Astrocyte of the hippocampus (primary cell): Measurements from ENCODE around the gene ATP11B.
"Not testable (repeated sequence)": the region's sequence is repeated elsewhere in the genome, so short reads cannot be mapped to it uniquely, and the experiment has no call there.

Experiments
- DNase-seq: peaks from one replicate; pipeline ENCODE4 v3.0.0; 2011; ENCODE audit warnings: low read depth, low spot score

ATP11B gene

DNA sequence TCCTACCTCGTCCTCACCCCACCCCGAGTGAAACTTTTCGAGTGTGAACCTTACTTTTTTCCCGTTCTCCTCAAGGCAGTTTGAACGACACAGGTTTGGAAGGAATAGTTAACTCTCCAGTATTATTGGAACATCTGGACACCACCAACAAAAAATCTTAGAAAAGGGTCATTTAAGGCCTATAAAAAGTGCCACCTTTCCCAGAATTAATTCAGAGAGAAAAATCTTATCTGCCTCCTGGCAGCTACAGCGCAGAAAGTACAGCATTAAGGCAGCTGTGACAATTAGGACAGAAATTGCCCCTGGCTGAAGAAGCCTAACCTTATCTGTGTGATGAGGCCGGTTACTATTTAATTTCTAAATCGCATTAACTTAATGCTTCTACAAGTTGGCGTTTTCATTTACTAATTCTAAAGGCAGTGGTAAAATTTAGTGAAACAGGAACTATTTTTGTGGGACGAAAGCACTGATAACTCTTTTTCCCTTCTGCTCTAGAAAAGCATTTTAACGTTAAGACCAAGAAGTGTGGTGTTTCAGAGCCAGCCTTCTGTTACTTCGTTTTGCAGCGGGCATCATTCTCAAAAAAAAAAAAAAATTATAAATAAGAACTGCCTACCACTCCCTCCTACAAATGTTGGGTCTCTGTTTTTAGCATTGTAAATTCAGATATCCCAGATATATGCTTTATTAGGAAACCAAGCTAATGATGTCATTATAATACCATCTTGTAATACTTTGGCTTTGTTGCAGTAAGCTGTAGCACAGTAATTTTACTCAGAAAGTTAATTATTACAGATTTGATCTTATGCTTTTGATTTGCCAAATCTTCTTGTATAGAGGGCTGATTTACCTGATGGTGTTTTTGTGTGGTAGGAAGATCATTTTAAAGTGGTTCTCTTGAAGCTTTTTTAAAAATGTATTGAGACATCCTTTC, 1.4 kb downstream of the ATP11B start:
- DNase-seq = no peak

DNA sequence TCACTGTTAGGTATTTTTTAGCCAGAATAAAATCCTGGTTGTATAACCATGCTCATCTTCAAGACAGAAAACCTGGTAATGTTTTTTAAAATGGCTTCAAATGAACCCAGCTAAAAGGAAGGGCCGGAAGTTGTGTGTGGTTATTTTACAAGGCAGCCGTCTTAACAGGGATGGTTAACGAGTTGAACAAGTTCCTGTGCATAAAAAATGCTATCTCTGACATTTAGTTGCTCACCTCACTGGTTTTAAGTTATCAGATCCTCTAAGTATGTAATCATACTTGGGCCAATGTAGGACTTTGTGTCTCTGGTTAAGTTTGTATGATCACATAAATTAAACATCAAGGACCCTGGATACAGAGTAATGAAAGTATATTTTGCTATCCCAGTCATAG, 2.1 kb downstream of the ATP11B start:
- DNase-seq = peak; percentile 25

DNA sequence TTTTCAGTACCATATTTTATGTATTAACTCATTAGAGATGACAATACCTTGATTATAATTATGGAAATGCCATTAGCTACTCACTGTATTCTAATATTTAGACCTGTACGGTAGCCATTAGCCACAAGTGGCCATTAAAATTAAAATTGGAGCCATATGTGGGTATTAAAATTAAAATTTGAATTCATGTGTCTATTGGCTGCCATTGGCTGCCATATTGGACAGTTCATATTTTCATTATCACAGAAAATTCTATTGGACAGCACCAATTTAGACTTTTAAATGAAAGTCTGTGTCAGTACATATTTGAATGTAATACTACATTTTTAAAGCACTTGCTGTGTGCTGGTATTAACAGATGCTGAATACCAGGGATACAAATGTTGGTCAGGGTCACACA, 3.0 kb downstream of the ATP11B start:
- no peak for DNase-seq

DNA sequence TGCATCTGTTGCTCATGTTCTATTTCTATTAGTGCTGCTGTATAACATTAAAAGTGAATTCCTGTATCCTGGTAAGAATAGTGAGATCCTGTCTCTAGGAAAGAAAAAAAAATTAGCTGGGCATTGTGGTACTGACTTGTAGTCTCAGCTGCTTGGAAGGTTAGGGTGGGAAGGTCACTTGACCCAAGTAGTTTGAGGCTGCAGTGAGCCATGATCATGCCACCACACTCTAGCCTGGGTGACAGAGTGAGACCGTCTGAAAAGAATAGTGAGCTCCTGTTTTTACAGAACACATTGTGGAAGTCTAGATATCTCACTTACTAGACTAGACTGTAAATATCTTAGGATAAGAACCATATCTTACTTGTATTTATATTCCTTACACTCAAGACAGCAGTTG, 4.6 kb downstream of the ATP11B start:
- DNase-seq = no peak

DNA sequence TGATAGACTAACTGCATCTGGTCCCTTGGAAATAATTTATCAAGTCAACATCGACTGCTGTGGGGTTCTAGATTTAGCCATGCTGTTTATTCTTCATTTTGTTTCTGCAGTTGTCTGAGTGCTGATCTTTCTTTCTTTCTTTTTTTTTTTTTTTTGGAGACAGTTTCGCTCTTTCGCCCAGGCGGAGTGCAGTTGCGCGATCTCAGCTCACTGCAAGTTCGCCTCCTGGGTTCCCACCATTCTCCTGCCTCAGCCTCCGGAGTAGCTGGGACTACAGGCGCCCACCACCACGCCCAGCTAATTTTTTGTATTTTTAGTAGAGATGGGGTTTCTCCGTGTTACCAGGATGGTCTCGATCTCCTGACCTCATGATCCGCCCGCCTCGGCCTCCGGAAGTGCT, 5.8 kb downstream of the ATP11B start:
- not testable (repeated sequence) for DNase-seq

DNA sequence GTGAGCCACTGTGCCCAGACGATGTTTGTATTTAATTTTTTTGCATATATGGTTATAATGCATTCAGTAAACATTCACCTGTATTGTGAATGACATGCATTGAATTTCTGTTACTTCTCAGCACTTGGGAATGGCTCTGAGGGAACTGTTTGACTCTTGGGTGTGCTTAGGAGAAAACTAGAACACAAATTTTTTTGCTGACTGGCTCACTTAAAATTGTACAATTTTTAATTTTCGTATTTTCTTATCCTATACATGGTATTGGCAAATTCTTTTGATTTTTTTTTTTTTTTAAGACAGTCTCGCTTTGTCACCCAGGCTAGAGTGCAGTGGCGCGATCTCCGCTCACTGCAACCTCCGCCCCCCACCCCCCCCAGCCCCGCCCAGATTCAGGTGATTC, 7.2 kb downstream of the ATP11B start:
- DNase-seq = no peak

DNA sequence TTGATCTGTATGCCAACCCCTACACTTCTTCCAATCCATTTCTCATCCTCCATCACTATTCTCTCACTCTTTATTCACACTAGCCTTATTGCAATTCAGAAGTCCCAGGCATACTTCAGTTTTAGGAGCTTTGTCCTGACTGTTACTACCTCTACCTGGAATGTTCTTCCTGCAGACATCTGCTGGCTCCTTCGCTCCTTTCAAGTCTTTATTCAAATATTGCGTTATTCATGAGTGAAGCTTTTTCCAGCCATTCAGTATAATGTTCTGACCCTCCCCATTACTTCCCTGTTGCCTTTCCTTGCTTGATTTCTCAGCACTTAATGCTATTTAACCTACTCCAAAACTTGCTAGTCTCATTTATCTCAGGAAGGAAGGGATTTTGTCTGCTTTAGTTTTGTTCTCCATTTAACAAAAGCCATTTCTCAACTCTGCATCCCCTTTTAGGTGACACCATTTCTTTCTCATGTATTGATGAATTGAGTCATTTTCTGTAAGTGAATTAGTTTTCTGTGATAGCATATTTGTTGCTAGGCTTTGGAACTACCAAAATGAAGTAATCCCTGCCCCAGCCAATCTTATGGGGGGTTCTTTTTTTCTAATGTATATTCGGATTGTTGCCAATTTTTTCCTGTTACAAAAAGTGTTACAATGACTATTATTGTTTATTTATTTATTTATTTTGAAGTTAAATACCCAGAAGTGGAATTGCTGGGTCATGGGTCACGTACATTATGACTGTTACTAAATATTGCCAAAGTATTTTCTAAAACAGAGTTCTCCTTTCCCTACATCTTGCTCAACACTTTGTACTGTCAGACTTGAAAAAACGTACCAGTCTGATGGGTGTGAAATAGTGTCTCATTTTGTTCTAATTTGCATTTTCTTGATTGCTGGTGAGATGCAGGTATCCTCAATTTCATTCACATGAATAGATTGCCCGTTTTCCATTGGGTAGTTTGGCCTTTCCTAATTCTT, 9.4 kb downstream of the ATP11B start:
- peak; percentile 15 for DNase-seq

DNA sequence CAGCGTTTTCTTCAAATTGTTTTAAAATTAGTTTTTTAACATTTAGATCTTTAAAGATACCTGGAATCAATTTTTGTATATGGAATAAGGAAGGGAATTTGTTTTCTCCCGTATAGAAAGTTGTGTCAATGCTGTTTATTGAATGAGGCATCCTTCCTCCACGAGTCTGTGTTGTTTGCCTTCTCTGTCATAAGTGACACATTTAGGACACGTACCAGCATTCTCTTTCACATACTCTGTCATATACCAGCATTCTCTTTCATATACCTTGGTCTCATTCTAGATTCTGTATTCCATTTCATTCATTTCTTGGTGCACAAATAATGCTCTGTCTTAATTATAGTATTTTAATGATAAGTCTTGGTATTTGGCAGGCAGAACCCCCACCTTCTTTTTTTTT, 10.3 kb downstream of the ATP11B start:
- DNase-seq = no peak

DNA sequence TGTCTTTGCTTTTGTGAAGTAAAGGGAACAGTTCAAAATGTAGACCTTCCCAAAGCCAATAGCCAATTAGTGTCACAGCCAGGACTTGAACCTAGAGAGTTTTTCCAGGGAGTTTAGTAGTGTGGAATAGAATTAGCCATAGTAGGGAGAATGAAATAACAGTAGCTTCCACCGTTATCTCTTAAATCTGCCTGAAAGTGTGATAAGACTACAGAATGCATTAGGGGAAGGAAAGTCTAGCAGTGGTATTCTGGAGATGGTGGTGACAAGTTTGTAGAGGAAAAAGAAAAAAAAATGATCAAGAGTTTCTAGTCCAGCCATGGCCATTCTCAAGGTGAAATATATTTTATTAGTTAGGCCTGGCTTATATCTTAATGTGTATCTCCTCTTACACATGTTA, 13.8 kb downstream of the ATP11B start:
- DNase-seq = no peak

DNA sequence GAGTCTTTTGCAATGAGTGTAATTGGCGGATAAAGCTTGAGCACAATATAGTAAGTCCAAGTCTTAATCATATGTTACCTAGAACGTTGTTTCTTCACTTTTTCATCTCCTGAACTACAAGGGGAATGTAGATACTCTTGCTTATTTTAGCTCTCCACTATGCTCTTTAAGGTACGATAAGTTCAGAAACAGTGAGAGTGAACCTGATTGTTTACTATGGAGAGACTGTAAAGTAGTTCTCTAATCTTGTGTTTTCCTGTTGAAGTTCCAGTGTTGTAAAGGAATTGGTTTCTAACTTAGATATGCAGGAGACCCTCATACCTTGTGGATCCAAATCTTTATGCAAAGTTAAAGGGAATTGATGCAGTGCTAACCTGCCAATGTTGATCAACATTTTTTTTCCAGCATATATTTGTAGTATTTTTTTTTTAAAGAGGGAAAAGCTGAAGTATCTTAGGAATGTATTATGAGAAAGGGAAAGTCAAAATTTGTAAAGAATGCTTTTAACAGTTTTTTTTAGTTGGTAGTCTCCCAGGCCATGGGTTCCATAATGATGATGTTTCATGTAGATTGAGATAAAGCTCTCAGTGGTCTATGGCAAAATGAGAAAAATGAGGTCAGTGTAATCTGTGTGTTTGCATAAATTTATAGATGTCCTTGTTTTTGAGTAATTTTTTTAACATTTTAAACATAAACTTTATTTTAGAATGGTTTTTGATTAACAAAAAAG, 14.9 kb downstream of the ATP11B start:
- peak; percentile 20 for DNase-seq

DNA sequence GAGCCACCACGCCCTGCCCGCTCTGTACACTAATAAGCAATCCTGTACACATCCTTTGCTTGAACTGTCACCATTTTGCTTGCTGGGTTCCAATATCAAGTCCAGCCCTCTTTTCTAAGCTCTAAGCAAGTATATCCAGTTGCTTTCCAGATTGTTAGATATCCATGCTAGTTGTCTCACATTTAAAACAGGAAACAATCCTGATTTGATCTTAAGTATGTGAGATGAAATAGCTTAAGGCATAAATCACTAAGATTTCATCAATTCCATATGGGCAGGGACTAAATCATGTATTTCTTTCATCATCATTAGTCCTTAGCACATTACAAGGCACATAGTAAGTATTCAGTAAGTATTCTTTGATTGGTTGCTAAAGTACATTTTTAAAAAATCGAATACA, 16.2 kb downstream of the ATP11B start:
- no peak for DNase-seq

DNA sequence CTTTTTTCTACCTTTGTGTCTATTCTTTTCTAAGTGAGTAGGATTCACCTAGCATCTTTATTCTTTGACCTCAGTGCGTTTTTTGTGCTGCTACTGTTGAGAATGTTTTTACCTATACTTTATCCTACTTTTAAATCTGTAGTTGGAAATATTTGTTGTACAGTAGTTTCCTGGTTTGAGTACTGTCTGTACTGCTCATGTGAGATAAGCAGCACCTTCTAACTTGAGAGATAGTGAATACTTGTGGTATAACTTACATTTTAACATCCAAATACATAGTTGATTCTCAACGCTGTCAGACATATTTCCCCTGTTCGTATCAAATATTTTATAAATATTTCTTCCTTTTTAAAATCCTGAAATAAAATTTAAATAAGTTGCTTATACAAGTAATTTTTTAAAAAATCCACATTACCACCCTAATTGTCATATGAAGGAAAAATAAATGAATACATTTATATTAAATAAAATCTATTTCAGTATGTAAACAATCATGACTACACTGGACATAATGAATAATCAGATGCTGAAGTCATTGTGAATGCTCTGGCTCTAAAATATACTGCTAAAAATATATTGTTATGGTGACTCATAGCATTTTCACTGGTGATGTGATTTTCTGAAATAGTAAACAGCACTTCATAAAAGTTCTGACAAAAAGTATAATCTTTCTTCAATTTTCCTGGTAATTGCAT, 17.4 kb downstream of the ATP11B start:
- no peak for DNase-seq

DNA sequence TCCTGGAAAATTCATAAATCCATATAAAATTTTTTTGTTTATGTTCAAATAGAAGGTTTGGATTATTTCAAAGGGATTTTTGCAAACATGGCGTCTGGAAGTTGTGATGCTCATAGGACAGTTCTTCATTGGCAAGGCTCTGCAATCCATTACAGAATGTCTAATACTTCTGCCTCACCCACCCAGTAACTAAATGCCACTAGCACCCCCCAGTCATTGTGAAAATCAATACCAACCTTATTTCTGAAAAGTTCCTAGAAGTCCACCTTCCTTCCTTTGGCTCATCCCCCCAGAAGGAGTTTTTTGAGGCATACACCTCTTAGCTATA, 17.9 kb downstream of the ATP11B start:
- no peak for DNase-seq

DNA sequence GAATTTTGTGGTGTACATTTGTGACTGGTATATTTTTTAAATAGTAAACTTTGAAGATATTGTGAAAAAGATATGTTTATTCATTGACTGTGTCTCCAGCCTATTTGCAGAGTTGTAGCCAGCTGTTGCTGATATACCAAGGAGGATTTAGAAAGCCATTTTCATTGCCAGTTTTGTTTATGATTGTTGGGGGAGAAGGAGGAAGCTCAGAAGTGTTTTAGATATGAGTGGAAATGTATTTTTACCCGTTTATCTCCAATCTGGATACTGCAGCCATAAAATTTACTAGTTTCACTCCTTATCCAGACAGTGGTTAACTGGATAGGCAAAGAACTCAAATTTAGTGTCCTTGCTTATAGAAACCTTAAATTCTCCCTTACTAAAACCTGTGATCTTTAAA, 18.8 kb downstream of the ATP11B start:
- DNase-seq = no peak

DNA sequence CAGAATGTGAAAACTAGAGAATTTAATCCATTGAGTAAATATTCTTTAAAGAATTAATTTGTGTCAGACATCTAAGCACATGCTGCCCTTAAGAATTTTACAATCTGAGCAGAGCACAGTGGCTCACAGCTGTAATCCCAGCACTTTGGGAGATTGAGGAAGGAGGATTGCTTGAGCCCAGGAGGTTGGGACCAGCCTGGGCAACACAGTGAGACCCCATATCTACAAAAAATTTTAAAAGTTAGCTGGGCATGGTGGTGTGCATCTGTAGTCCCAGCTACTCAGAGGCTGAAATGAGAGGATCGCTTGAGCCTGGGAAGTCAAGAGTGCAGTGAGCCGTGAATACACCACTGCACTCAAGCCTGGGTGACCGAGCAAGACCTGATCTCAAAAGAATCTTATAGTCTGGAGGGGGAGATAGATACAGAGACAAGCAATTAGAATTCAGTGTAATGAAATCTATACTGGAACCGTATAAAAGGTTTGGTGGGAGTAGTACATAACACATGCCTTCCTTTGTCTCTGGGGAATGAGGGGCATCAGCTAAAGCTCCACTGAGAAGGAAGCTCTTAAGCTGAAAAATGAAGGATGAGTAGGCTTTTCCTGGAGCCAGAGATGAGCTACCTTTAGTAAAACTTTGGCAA, 21.2 kb downstream of the ATP11B start:
- no peak for DNase-seq

DNA sequence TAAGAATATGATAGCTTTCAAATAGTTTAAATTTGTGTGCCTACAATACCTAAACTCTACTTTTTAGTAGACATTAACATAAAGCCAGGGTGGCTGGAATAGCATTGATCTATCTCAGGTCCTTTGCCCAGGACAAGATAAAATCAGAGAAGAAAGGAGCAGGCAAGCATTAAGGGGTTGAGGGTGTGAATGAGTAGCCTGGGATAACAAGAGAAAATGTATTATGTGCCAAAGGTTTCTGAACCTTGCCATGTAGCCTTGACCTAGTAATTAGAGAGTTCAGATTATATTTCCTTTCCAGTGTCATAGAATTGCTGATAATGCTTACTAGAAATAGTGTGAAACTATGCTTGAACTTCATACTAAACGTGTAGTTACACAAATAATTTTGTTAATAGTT, 22.9 kb downstream of the ATP11B start:
- DNase-seq = no peak

DNA sequence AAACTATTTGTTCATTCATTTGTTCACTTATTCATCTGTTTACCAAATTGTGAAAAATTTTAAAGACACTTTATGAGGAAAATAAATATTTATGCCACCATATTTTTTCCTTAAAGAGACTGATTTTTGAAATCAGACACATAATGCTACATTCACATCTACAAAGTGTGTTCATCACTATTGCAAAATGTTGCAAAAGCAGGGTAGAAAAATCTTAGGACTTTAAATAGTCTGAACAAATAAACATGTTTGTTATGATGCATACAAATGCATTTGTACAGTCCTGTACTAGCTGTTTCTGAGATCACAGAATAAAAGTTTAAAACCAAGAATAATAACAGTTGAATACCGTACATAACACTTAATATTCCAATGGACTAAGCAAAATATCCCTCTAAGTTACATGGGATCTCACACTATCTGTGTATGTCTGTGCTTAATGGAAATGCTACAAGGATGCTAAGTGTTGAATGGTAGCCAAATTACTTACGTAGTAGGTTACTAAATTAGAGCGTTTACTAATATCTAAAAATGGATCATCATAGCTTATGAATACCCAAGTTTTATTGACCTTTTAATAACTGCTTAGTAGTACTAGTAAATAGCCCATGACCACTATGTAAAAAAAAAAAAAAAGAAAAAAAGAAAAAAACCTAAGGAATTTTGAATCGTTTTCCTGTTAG, 25.1 kb downstream of the ATP11B start:
- no peak for DNase-seq

DNA sequence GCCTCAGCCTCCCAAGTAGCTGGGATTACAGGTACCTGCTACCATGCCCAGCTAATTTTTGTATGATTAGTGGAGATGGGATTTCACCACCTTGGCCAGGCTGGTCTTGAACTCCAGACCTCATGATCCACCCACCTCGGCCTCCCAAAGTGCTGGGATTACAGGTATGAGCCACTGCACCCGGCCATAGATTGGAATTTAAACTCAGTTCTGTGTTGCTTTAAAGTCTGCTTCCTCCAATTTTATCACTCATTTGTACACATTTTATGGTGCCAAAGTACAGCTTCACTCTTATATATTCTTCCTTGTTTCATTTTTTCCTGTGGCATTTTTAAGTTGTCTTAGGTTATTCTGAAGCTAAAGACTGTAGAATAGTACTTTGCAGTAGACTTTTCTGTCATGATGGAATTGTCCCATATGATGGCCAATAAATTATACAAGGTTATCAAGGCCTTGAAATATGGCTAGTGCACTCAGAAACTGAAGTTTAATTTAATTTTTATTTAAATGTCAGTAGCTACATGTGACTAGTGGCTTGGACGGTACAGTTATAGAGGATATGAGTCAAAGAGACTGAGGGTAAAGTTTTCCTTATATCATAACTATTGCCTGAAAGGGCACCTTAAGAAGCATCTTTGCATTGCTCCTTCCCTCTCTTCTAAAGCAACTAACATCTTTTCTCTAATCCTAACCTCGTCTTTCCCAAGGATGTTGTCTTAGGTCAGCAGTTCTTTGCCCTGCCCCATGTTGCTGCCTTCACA, 28.1 kb downstream of the ATP11B start:
- no peak for DNase-seq

DNA sequence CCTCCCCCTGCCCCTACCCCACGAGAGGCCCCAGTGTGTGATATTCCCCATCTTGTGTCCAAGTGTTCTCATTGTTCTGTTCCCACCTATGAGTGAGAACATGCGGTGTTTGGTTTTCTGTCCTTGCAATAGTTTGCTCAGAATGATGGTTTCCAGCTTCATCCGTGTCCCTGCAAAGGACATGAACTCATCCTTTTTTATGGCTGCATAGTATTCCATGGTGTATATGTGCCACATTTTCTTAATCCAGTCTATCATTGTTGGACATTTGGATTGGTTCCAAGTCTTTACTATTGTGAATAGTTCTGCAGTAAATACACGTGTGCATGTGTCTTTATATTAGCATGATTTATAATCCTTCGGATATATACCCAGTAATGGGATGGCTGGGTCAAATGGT, 29.0 kb downstream of the ATP11B start:
- DNase-seq = not testable (repeated sequence)

DNA sequence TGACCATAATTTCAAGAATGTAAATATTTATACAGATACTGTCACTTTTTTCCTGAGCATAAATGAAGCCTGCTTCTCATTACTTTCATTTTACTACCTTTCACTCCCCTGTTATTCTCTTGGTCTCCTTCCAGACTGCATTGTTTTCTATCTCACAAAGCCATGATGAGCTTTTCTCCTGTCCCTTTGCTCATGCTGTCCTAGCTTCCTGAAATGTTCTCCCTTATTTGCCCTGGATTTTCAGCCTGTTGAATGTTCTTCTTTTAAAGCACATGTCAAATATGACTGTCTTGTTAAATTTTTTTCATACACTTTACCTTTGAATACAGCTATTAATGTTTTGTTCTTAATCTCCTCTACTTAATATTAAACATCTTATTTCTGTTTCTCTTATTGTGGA, 31.7 kb downstream of the ATP11B start:
- DNase-seq = no peak
